ENCODE measurements around the gene NRXN2.

DNA sequence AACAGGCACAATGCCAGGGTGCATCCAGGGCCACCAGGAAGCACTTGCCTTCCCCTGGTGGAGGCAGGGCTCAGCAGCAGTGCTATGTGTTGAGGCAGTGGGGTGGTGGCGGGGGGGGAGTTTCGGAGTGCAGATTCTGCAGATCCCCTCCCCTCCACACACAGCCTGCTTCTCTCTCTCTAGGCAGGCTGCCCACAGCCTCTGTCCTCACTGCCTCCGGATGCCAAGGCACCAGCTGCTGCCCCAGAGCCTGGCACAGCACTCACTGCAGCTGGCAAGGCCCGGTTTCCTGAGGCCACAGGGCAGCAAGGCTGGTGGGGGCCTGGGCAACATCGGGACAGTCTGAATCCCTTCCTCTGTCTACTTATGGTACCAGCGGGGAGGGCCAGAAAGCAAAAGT lies 35.8 kb downstream of the NRXN2 start:
- TF ChIP-seq, protein P1, sequence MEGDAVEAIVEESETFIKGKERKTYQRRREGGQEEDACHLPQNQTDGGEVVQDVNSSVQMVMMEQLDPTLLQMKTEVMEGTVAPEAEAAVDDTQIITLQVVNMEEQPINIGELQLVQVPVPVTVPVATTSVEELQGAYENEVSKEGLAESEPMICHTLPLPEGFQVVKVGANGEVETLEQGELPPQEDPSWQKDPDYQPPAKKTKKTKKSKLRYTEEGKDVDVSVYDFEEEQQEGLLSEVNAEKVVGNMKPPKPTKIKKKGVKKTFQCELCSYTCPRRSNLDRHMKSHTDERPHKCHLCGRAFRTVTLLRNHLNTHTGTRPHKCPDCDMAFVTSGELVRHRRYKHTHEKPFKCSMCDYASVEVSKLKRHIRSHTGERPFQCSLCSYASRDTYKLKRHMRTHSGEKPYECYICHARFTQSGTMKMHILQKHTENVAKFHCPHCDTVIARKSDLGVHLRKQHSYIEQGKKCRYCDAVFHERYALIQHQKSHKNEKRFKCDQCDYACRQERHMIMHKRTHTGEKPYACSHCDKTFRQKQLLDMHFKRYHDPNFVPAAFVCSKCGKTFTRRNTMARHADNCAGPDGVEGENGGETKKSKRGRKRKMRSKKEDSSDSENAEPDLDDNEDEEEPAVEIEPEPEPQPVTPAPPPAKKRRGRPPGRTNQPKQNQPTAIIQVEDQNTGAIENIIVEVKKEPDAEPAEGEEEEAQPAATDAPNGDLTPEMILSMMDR (IDR thresholded peaks at IDR 0.05) = no peak
- TF ChIP-seq REST (IDR thresholded peaks at IDR 0.05; ENCODE audit: insufficient read depth in 1 of 2, low read depth in 2 of 2, low read length in 1 of 2) = no peak
- TF ChIP-seq SIN3A (IDR thresholded peaks at IDR 0.05; ENCODE audit: borderline replicate concordance, insufficient read depth, low read depth, low read length) = no peak
- TF ChIP-seq POLR2AphosphoS5 (IDR thresholded peaks at IDR 0.05; ENCODE audit: low read depth, low read length) = no peak
